HG03378 (cell line): ENCODE data around the gene ABTB2.

ENCODE experiments used
- ATAC-seq: cut with Tn5 transposase; IDR thresholded peaks from one replicate; pipeline ENCODE4 v1.9.1; 2021; ENCODE audit warnings: mild to moderate bottlenecking, moderate library complexity; ENCODE audit not compliant: unreplicated experiment

The ABTB2 gene

GRCh38 chr11:34296412-34296811 is 61.4 kb downstream of the ABTB2 start:
- no peak for ATAC-seq

- ATAC-seq = no peak
These were observed 65.3 kb downstream of the ABTB2 start for GRCh38 chr11:34292546-34292945.

GRCh38 chr11:34292111-34292510 is 65.7 kb downstream of the ABTB2 start:
- ATAC-seq = no peak

GRCh38 chr11:34290926-34291325 is 66.9 kb downstream of the ABTB2 start:
- ATAC-seq = no peak

GRCh38 chr11:34288492-34288891 is 69.3 kb downstream of the ABTB2 start:
- no peak for ATAC-seq

GRCh38 chr11:34284811-34285481 is 72.9 kb downstream of the ABTB2 start:
- ATAC-seq = no peak

- no peak for ATAC-seq
These were observed 73.7 kb downstream of the ABTB2 start for GRCh38 chr11:34284156-34284555.

GRCh38 chr11:34280945-34281872 is 76.6 kb downstream of the ABTB2 start:
- no peak for ATAC-seq

GRCh38 chr11:34278693-34279297 is 79.0 kb downstream of the ABTB2 start:
- ATAC-seq = peak; percentile 64

GRCh38 chr11:34278175-34278574 is 79.6 kb downstream of the ABTB2 start:
- ATAC-seq = no peak

GRCh38 chr11:34277171-34277570 is 80.6 kb downstream of the ABTB2 start:
- no peak for ATAC-seq

- ATAC-seq = no peak
These were observed 81.4 kb downstream of the ABTB2 start for GRCh38 chr11:34276352-34276864.

GRCh38 chr11:34275486-34275885 is 82.3 kb downstream of the ABTB2 start:
- no peak for ATAC-seq

- no peak for ATAC-seq
These were observed 83.0 kb downstream of the ABTB2 start for GRCh38 chr11:34274712-34275398.

- ATAC-seq = no peak
These were observed 84.7 kb downstream of the ABTB2 start for GRCh38 chr11:34273099-34273498.

- no peak for ATAC-seq
These were observed 86.1 kb downstream of the ABTB2 start for GRCh38 chr11:34271727-34272126.

GRCh38 chr11:34270711-34271110 is 87.1 kb downstream of the ABTB2 start:
- no peak for ATAC-seq

- no peak for ATAC-seq
These were observed 88.0 kb downstream of the ABTB2 start for GRCh38 chr11:34269694-34270245.

- no peak for ATAC-seq
These were observed 88.8 kb downstream of the ABTB2 start for GRCh38 chr11:34268906-34269430.

GRCh38 chr11:34267417-34267816 is 90.4 kb downstream of the ABTB2 start:
- ATAC-seq = no peak
